Measurements from ENCODE around the gene CCDC40. TPM values are rescaled to one million over a fixed set of nuclear protein-coding genes. Genes with fewer than 3 reads are reported as not detected.
A peak's percentile ranks its signal among the peaks of the same experiment; 100 is the strongest.

Gene CCDC40
- total and polyA plus RNA-seq, 12 donors, result 2.1 to 15.7 (median 6.0) TPM

DNA sequence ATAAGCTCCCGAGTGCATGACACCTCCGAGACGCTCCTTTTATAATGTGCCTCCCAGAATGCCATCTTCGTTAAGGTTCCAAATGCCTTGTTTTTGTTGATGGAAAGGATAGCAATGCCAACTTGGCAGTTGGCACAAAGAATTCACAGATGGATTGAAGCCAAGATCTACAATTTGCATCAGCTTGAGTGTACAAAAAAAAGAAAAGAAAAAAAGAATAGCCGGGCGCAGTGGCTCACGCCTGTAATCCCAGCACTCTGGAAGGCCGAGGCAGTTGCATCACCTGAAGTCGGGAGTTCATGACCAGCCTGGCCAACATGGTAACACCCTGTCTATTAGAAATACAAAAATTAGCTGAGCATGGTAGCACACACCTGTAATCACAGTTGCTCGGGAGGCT lies 8.4 kb upstream of the CCDC40 start:
- Histone ChIP-seq H3K4me1 (replicated peaks in 1 of 2) (peaks cover 0 to 44% of the 10 kb centered on the region in 2 donors), H3K27ac (peak overlapping the region in 2 of 5 donors; percentile 29 to 41), H3K36me3 (replicated peaks in 1 of 2) (no peaks in the 10 kb centered on the region), H3K4me3 (no peak overlapping the region), H3K9me3 (replicated peaks in 1 of 3) (no peaks in the 10 kb centered on the region), H3K27me3 (no peaks in the 10 kb centered on the region)
- intact Hi-C loops (cut with DNase I), result no loop called here
- peak in 2 of 7 donors; percentile 32 to 34 for DNase-seq
- no peak for TF ChIP-seq POLR2A (IDR thresholded peaks at IDR 0.05)
- TF ChIP-seq, protein P1, sequence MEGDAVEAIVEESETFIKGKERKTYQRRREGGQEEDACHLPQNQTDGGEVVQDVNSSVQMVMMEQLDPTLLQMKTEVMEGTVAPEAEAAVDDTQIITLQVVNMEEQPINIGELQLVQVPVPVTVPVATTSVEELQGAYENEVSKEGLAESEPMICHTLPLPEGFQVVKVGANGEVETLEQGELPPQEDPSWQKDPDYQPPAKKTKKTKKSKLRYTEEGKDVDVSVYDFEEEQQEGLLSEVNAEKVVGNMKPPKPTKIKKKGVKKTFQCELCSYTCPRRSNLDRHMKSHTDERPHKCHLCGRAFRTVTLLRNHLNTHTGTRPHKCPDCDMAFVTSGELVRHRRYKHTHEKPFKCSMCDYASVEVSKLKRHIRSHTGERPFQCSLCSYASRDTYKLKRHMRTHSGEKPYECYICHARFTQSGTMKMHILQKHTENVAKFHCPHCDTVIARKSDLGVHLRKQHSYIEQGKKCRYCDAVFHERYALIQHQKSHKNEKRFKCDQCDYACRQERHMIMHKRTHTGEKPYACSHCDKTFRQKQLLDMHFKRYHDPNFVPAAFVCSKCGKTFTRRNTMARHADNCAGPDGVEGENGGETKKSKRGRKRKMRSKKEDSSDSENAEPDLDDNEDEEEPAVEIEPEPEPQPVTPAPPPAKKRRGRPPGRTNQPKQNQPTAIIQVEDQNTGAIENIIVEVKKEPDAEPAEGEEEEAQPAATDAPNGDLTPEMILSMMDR (IDR thresholded peaks at IDR 0.05), result no peak
- WGBS, 4 donors, result 56 to 69% (median 62%) methylated on average over 10 of the region's 10 CpGs

DNA sequence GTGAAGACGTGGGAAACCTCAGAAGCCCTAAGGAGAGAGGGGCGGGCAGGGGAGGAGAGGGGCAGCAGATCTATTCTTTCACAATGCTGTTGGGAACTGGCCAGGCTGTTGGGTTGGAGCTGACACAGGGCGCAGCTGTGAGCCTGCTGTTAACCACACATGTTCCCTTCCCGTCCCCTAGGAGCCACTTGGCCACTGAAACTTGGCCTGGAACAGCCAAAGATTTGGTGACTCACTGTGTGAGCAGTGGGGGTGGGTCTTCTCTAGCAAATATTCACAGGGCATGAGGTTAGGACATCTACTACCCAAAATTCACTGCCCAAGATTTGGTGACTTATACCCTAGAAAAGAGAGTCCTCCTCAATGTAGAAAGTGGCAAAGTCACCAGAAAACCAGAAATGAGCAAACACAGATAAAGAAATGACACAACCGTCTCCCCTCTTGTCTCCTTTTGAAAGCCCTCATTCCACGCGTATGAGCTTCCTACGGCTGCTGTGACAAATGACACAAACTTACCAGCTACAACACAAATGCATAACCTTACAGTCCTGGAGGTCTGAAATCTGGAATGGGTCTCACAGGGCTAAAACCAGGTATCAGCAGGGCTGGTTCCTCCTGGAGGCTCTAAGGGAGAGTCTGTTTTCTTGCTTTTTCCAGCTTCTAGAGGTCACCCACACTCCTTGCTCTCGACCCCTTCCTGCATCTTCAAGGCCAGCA lies 7.0 kb upstream of the CCDC40 start:
- peak in 6 of 7 donors; percentile 76 to 88 (median 82) for DNase-seq
- H3K4me3 ChIP-seq, result no peak overlapping the region
- peaks cover 0 to 46% of the 10 kb centered on the region in 2 donors for H3K4me1 ChIP-seq (replicated peaks in 1 of 2)
- H3K27me3 ChIP-seq, result no peaks in the 10 kb centered on the region
- WGBS, 4 donors, result 56 to 77% (median 61%) methylated on average over 7 to 9 of the region's 9 CpGs
- H3K27ac ChIP-seq, result peak overlapping the region in 3 of 5 donors; percentile 34 to 77 (median 60)
- no peaks in the 10 kb centered on the region for H3K36me3 ChIP-seq (replicated peaks in 1 of 2)
- intact Hi-C loops (cut with DNase I), result no loop called here
- no peaks in the 10 kb centered on the region for H3K9me3 ChIP-seq (replicated peaks in 1 of 3)
- TF ChIP-seq, protein P1 (IDR thresholded peaks at IDR 0.05), result peak in 2 of 6 experiments; percentile 21
- no peak for TF ChIP-seq POLR2A (IDR thresholded peaks at IDR 0.05)

DNA sequence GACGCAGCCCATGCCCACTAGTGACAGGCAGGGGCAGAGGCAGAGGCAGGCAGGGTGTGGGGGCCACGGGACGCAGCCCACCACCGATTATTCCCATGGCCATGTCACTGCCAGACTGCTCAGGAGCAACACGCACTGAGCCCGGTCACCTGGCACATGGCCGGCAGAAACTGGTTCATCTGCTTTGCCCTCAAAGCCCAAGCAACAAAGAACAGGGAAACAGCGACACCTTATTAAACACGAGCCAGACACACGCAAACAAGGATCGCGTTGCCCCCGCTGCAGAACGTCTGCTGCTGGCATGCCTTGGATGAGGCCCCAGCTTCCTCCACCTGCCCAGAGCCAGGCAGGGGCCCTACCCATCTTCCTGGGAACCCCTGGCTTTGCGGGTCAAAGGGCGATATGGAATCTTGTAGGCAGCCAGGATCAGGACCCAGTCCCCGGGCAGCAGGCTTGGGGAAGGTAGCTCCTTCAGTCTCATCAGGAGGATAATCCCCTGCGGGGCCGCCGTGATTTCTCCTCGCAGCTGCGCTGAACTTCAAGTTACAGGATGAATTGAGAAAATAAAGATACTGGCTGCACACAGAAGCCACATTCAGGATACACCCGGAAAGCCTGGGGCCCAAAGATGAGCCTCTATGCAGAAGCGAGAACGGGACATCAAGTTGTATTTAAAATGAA lies 5.6 kb upstream of the CCDC40 start:
- H3K4me1 ChIP-seq (replicated peaks in 1 of 2), result peaks cover 0 to 52% of the 10 kb centered on the region in 2 donors
- peak overlapping the region in 2 of 5 donors; percentile 8 to 77 for H3K27ac ChIP-seq

More for the DNA sequence above, 5.6 kb upstream of the CCDC40 start:
- DNase-seq, result no peak
- Histone ChIP-seq H3K4me3 (no peak overlapping the region), H3K27me3 (no peaks in the 10 kb centered on the region), H3K36me3 (replicated peaks in 1 of 2) (no peaks in the 10 kb centered on the region), H3K9me3 (replicated peaks in 1 of 3) (no peaks in the 10 kb centered on the region)
- WGBS, 4 donors, result 90 to 96% (median 93%) methylated on average over 21 to 25 of the region's 25 CpGs
- no peak for TF ChIP-seq POLR2A (IDR thresholded peaks at IDR 0.05)
- TF ChIP-seq, protein P1 (IDR thresholded peaks at IDR 0.05), result no peak
- intact Hi-C loops (cut with DNase I), result no loop called here

Data from adrenal gland (tissue), 12 donors.